Lower leg skin (tissue), 4 donors: ENCODE results near the gene CRAT. TPM values are rescaled to one million over a fixed set of nuclear protein-coding genes. Genes with fewer than 3 reads are reported as not detected.
"Not testable (repeated sequence)": the region's sequence is repeated elsewhere in the genome, so short reads cannot be mapped to it uniquely, and the experiment has no call there.

Experiments
- DNase-seq, 2 donors: peaks; one replicate each; pipeline ENCODE4 v3.0.0-alpha.2; 2019; ENCODE audit warnings: low spot score in 2 of 2
- H3K4me3 ChIP-seq: fragments of 200-600 bp; sonication (generic); 2 replicates; pipeline ENCODE4 v1.5.1; 2017; ENCODE audit warnings: mild to moderate bottlenecking, low read depth; ENCODE audit not compliant: poor library complexity, severe bottlenecking
- CTCF ChIP-seq, 3 donors: fragments of 450-650 bp; IDR thresholded peaks; one replicate each; pipeline ENCODE4 v1.5.1; 2016; ENCODE audit warnings: antibody characterized with exemption in 3 of 3, mild to moderate bottlenecking in 3 of 3, moderate library complexity in 2 of 3
- POLR2A ChIP-seq, 2 donors: fragments of 450-650 bp; IDR thresholded peaks; one replicate each; pipeline ENCODE4 v1.6.1; 2016 to 2017; ENCODE audit warnings: antibody characterized with exemption in 2 of 2, mild to moderate bottlenecking in 1 of 2, moderate library complexity in 1 of 2
- WGBS, 2 donors: methylation state at CpG; one replicate each; pipeline ENCODE4 v1.1.5; 2018; 5-methylcytosine and 5-hydroxymethylcytosine counted together
- intact Hi-C: fragments of 100-400 bp; cut with DNase I; formaldehyde crosslinking; loops from one replicate; pipeline ENCODE4 v1.15.0; 2023; ENCODE audit warnings: low total_unique reads
- total RNA-seq, 4 donors: library from RNA; depleted of rRNA; stranded (reverse); fragments of >200 nt; gene quantifications; one replicate each; pipeline ENCODE4 v1.1.0, GENCODE V29; 2016

The CRAT gene
- total RNA-seq, 4 donors from 2014 or later, result 13.7 to 78.2 (median 31.3) TPM

- WGBS, 2 donors, result 93 to 94% methylated on average over 5 of the region's 5 CpGs
- no peak for TF ChIP-seq CTCF (IDR thresholded peaks at IDR 0.05)
- no peak for TF ChIP-seq POLR2A (IDR thresholded peaks at IDR 0.05)
- intact Hi-C loops, result no loop called here
- DNase-seq, result no peak
- no peak overlapping the region for H3K4me3 ChIP-seq
These were observed 18.1 kb upstream of the CRAT start for GRCh38 chr9:129128689-129129088.

GRCh38 chr9:129126749-129127618 is 16.4 kb upstream of the CRAT start:
- 75 to 76% methylated on average over 10 of the region's 10 CpGs for WGBS, 2 donors
- intact Hi-C loops, result no loop called here
- TF ChIP-seq POLR2A (IDR thresholded peaks at IDR 0.05) (no peak), CTCF (IDR thresholded peaks at IDR 0.05) (no peak)
- no peak for DNase-seq
- H3K4me3 ChIP-seq, result no peak overlapping the region

- WGBS, 2 donors, result 87 to 89% methylated on average over 8 of the region's 8 CpGs
- TF ChIP-seq CTCF (IDR thresholded peaks at IDR 0.05) (no peak), POLR2A (IDR thresholded peaks at IDR 0.05) (no peak)
- no peak for DNase-seq
- intact Hi-C loops, result no loop called here
- H3K4me3 ChIP-seq, result no peak overlapping the region
These were observed 14.9 kb upstream of the CRAT start for GRCh38 chr9:129125478-129125877.

GRCh38 chr9:129124506-129125069 is 14.0 kb upstream of the CRAT start:
- no peak for DNase-seq
- intact Hi-C loops, result no loop called here
- 72 to 77% methylated on average over 3 of the region's 3 CpGs for WGBS, 2 donors
- TF ChIP-seq POLR2A (IDR thresholded peaks at IDR 0.05), result no peak
- no peak for TF ChIP-seq CTCF (IDR thresholded peaks at IDR 0.05)
- H3K4me3 ChIP-seq, result no peak overlapping the region

GRCh38 chr9:129122976-129123375 is 12.4 kb upstream of the CRAT start:
- H3K4me3 ChIP-seq, DNase-seq, intact Hi-C loops: not testable (repeated sequence)
- WGBS, 2 donors, result 88 to 95% methylated on average over 15 of the region's 15 CpGs

- no peak for TF ChIP-seq POLR2A (IDR thresholded peaks at IDR 0.05)
- TF ChIP-seq CTCF (IDR thresholded peaks at IDR 0.05), result no peak
- H3K4me3 ChIP-seq, result no peak overlapping the region
- 93 to 95% methylated on average over 1 of the region's 1 CpG for WGBS, 2 donors
- intact Hi-C loops, result no loop called here
- no peak for DNase-seq
These were observed 11.5 kb upstream of the CRAT start for GRCh38 chr9:129122133-129122532.
